ENCODE results near the gene TRH. TPM values are rescaled to one million over a fixed set of nuclear protein-coding genes. Genes with fewer than 3 reads are reported as not detected.

The TRH gene
- total RNA-seq, 4 donors from 2014 or later = 0.30 TPM; not detected in 3

GRCh38 chr3:129961141-129961541, 13.4 kb upstream of the TRH start:
- no peak for ATAC-seq
- H3K36me3 ChIP-seq = no peaks in the 10 kb centered on the region
- H3K4me1 ChIP-seq = no peaks in the 10 kb centered on the region
- no peaks in the 10 kb centered on the region for H3K9me3 ChIP-seq
- peaks cover 9% of the 10 kb centered on the region for H3K27me3 ChIP-seq
- no peak overlapping the region for H3K27ac ChIP-seq
- WGBS, 2 donors (ENCODE audit: low coverage in 1 of 2) = 83% methylated on average over 1 of the region's 5 CpGs; no CpG with 5 or more reads in 1 of the 2 donors
- TF ChIP-seq EP300 (IDR thresholded peaks at IDR 0.05) (no peak), POLR2AphosphoS5 (IDR thresholded peaks at IDR 0.05) (no peak), CTCF (IDR thresholded peaks at IDR 0.05) (no peak), POLR2A (IDR thresholded peaks at IDR 0.05) (no peak)
- H3K4me3 ChIP-seq = no peak overlapping the region

- no peak overlapping the region for H3K27ac ChIP-seq
- 83 to 88% methylated on average over 1 to 3 of the region's 3 CpGs for WGBS, 2 donors (ENCODE audit: low coverage in 1 of 2)
- TF ChIP-seq CTCF (IDR thresholded peaks at IDR 0.05) (no peak), EP300 (IDR thresholded peaks at IDR 0.05) (no peak)
- no peaks in the 10 kb centered on the region for H3K9me3 ChIP-seq
- no peaks in the 10 kb centered on the region for H3K36me3 ChIP-seq
- no peak overlapping the region for H3K4me3 ChIP-seq
- no peak for ATAC-seq
- H3K4me1 ChIP-seq = no peaks in the 10 kb centered on the region
- H3K27me3 ChIP-seq = peaks cover 5% of the 10 kb centered on the region
Measured at GRCh38 chr3:129962600-129962999, 11.9 kb upstream of the TRH start.

GRCh38 chr3:129965937-129966336, 8.6 kb upstream of the TRH start:
- 67% methylated on average over 1 of the region's 2 CpGs; no CpG with 5 or more reads in 1 of the 2 donors for WGBS, 2 donors (ENCODE audit: low coverage in 1 of 2)
- no peak for ATAC-seq
- Histone ChIP-seq H3K4me3 (no peak overlapping the region), H3K27me3 (no peaks in the 10 kb centered on the region), H3K9me3 (no peaks in the 10 kb centered on the region), H3K4me1 (no peaks in the 10 kb centered on the region), H3K36me3 (no peaks in the 10 kb centered on the region), H3K27ac (no peak overlapping the region)
- TF ChIP-seq POLR2AphosphoS5 (IDR thresholded peaks at IDR 0.05) (no peak), CTCF (IDR thresholded peaks at IDR 0.05) (no peak)

- TF ChIP-seq POLR2AphosphoS5 (IDR thresholded peaks at IDR 0.05) (no peak), CTCF (IDR thresholded peaks at IDR 0.05) (no peak), EP300 (IDR thresholded peaks at IDR 0.05) (no peak)
- H3K9me3 ChIP-seq = no peaks in the 10 kb centered on the region
- 44 to 50% methylated on average over 1 to 3 of the region's 4 CpGs for WGBS, 2 donors (ENCODE audit: low coverage in 1 of 2)
- H3K4me1 ChIP-seq = no peaks in the 10 kb centered on the region
- H3K4me3 ChIP-seq = no peak overlapping the region
- no peaks in the 10 kb centered on the region for H3K27me3 ChIP-seq
- ATAC-seq = no peak
- H3K36me3 ChIP-seq = no peaks in the 10 kb centered on the region
- H3K27ac ChIP-seq = no peak overlapping the region
Measured at GRCh38 chr3:129966876-129967275, 7.6 kb upstream of the TRH start.

GRCh38 chr3:129967761-129968160, 6.8 kb upstream of the TRH start:
- H3K27ac ChIP-seq = no peak overlapping the region

More at GRCh38 chr3:129967761-129968160, 6.8 kb upstream of the TRH start:
- ATAC-seq = no peak
- WGBS, 2 donors (ENCODE audit: low coverage in 1 of 2) = 46% methylated on average over 4 of the region's 5 CpGs; no CpG with 5 or more reads in 1 of the 2 donors
- Histone ChIP-seq H3K9me3 (no peaks in the 10 kb centered on the region), H3K36me3 (no peaks in the 10 kb centered on the region), H3K4me3 (no peak overlapping the region), H3K4me1 (no peaks in the 10 kb centered on the region), H3K27me3 (no peaks in the 10 kb centered on the region)
- TF ChIP-seq POLR2AphosphoS5 (IDR thresholded peaks at IDR 0.05) (no peak), POLR2A (IDR thresholded peaks at IDR 0.05) (no peak), EP300 (IDR thresholded peaks at IDR 0.05) (no peak), CTCF (IDR thresholded peaks at IDR 0.05) (no peak)
